Peyer's patch (tissue), 4 donors: ENCODE results near the gene STK40.

Experiments
- CTCF ChIP-seq, 6 experiments: fragments of 450-650 bp in 4 of 6; fragments of 200-600 bp in 2 of 6; sonication (generic) in 1 of 6; IDR thresholded peaks; one replicate each; pipeline ENCODE4 v1.5.1; 2017 to 2019; ENCODE audit warnings: antibody characterized with exemption in 6 of 6, mild to moderate bottlenecking in 3 of 6, moderate library complexity in 1 of 6
- POLR2A ChIP-seq, 2 donors: fragments of 450-650 bp; IDR thresholded peaks; one replicate each; pipeline ENCODE4 v1.5.1; 2017; ENCODE audit warnings: antibody characterized with exemption in 2 of 2, mild to moderate bottlenecking in 2 of 2, moderate library complexity in 2 of 2

GRCh38 chr1:36380143-36380619 is 5.5 kb downstream of the STK40 start:
- TF ChIP-seq CTCF (IDR thresholded peaks at IDR 0.05): no peak
- no peak for TF ChIP-seq POLR2A (IDR thresholded peaks at IDR 0.05)
